ENCODE data around the gene LYRM7.
A peak's percentile ranks its signal among the peaks of the same experiment; 100 is the strongest.

The LYRM7 gene

GRCh38 chr5:131210151-131210510, 39.4 kb downstream of the LYRM7 start:
- Histone ChIP-seq H2BK120ac (ENCODE audit: low read depth, low read length) (no peak overlapping the region), H3K4me2 (ENCODE audit: low read length, poor library complexity, severe bottlenecking) (no peak overlapping the region), H3K36me3 (ENCODE audit: control insufficient read depth in 1 of 2, insufficient read depth in 2 of 2, low read depth in 1 of 2, low read length in 2 of 2) (no peaks in the 10 kb centered on the region), H3K18ac (ENCODE audit: low read depth in 1 of 2, low read length in 2 of 2) (no peak overlapping the region), H3K9me3 (ENCODE audit: control insufficient read depth, low read length) (no peaks in the 10 kb centered on the region), H2BK5ac (ENCODE audit: low read depth, low read length, poor library complexity, severe bottlenecking) (peak overlapping the region; percentile 12), H3K23ac (ENCODE audit: low read length in 2 of 2) (no peak overlapping the region), H2BK15ac (ENCODE audit: low read depth, poor library complexity, severe bottlenecking) (no peak overlapping the region), H3K14ac (ENCODE audit: low read length in 2 of 2) (no peak overlapping the region), H4K8ac (ENCODE audit: low read length) (no peak overlapping the region), H3K4me1 (ENCODE audit: control insufficient read depth, insufficient read depth, low read depth, low read length) (peaks cover 2% of the 10 kb centered on the region), H3K27ac (ENCODE audit: low read length, poor library complexity, severe bottlenecking) (no peak overlapping the region), H3K27me3 (ENCODE audit: control insufficient read depth in 1 of 2, insufficient read depth in 1 of 2, low read length in 2 of 2) (no peaks in the 10 kb centered on the region), H3K9ac (ENCODE audit: low read length) (no peak overlapping the region), H2AFZ (ENCODE audit: low read depth, low read length) (no peak overlapping the region), H2BK12ac (ENCODE audit: low read length in 2 of 2) (no peak overlapping the region), H3K4me3 (ENCODE audit: insufficient read depth in 1 of 2, low read depth in 1 of 2, low read length in 2 of 2) (no peak overlapping the region), H2AK5ac (ENCODE audit: low read length, severe bottlenecking) (no peak overlapping the region), H4K91ac (ENCODE audit: low read length) (no peak overlapping the region), H3K4ac (ENCODE audit: low read depth in 1 of 2, low read length in 2 of 2) (no peak overlapping the region), H3K79me1 (replicated peaks; ENCODE audit: low read length, poor library complexity, severe bottlenecking) (no peaks in the 10 kb centered on the region)
- no peak for DNase-seq

- Histone ChIP-seq H2AFZ (ENCODE audit: low read depth, low read length) (no peak overlapping the region), H3K27me3 (ENCODE audit: control insufficient read depth in 1 of 2, insufficient read depth in 1 of 2, low read length in 2 of 2) (no peaks in the 10 kb centered on the region), H4K8ac (ENCODE audit: low read length) (no peak overlapping the region), H3K79me1 (replicated peaks; ENCODE audit: low read length, poor library complexity, severe bottlenecking) (no peaks in the 10 kb centered on the region), H3K9ac (ENCODE audit: low read length) (no peak overlapping the region), H2BK15ac (ENCODE audit: low read depth, poor library complexity, severe bottlenecking) (no peak overlapping the region), H2BK5ac (ENCODE audit: low read depth, low read length, poor library complexity, severe bottlenecking) (no peak overlapping the region), H3K18ac (ENCODE audit: low read depth in 1 of 2, low read length in 2 of 2) (no peak overlapping the region), H3K23ac (ENCODE audit: low read length in 2 of 2) (no peak overlapping the region), H2BK120ac (ENCODE audit: low read depth, low read length) (no peak overlapping the region), H3K9me3 (ENCODE audit: control insufficient read depth, low read length) (no peaks in the 10 kb centered on the region), H3K14ac (ENCODE audit: low read length in 2 of 2) (no peak overlapping the region), H3K4ac (ENCODE audit: low read depth in 1 of 2, low read length in 2 of 2) (no peak overlapping the region), H3K4me1 (ENCODE audit: control insufficient read depth, insufficient read depth, low read depth, low read length) (peaks cover 2% of the 10 kb centered on the region), H2BK12ac (ENCODE audit: low read length in 2 of 2) (no peak overlapping the region), H3K27ac (ENCODE audit: low read length, poor library complexity, severe bottlenecking) (no peak overlapping the region), H3K4me3 (ENCODE audit: insufficient read depth in 1 of 2, low read depth in 1 of 2, low read length in 2 of 2) (no peak overlapping the region), H2AK5ac (ENCODE audit: low read length, severe bottlenecking) (no peak overlapping the region), H3K4me2 (ENCODE audit: low read length, poor library complexity, severe bottlenecking) (no peak overlapping the region), H3K36me3 (ENCODE audit: control insufficient read depth in 1 of 2, insufficient read depth in 2 of 2, low read depth in 1 of 2, low read length in 2 of 2) (no peaks in the 10 kb centered on the region), H4K91ac (ENCODE audit: low read length) (no peak overlapping the region)
- no peak for DNase-seq
- 93% methylated on average over 5 of the region's 5 CpGs for WGBS
Measured at GRCh38 chr5:131211669-131212068, 40.9 kb downstream of the LYRM7 start.

- H2BK5ac ChIP-seq (ENCODE audit: low read depth, low read length, poor library complexity, severe bottlenecking) = no peak overlapping the region
- no peak overlapping the region for H3K4ac ChIP-seq (ENCODE audit: low read depth in 1 of 2, low read length in 2 of 2)
- no peak overlapping the region for H2AK5ac ChIP-seq (ENCODE audit: low read length, severe bottlenecking)
- H3K9me3 ChIP-seq (ENCODE audit: control insufficient read depth, low read length) = no peaks in the 10 kb centered on the region
- H2AFZ ChIP-seq (ENCODE audit: low read depth, low read length) = no peak overlapping the region
- 99% methylated on average over 3 of the region's 5 CpGs for WGBS
- no peak overlapping the region for H3K27ac ChIP-seq (ENCODE audit: low read length, poor library complexity, severe bottlenecking)
- no peak overlapping the region for H3K4me2 ChIP-seq (ENCODE audit: low read length, poor library complexity, severe bottlenecking)
- DNase-seq = no peak
- H3K4me3 ChIP-seq (ENCODE audit: insufficient read depth in 1 of 2, low read depth in 1 of 2, low read length in 2 of 2) = no peak overlapping the region
- no peaks in the 10 kb centered on the region for H3K27me3 ChIP-seq (ENCODE audit: control insufficient read depth in 1 of 2, insufficient read depth in 1 of 2, low read length in 2 of 2)
- H3K79me1 ChIP-seq (replicated peaks; ENCODE audit: low read length, poor library complexity, severe bottlenecking) = no peaks in the 10 kb centered on the region
- H2BK15ac ChIP-seq (ENCODE audit: low read depth, poor library complexity, severe bottlenecking) = no peak overlapping the region
- H2BK120ac ChIP-seq (ENCODE audit: low read depth, low read length) = no peak overlapping the region
- no peak overlapping the region for H4K8ac ChIP-seq (ENCODE audit: low read length)
- no peak overlapping the region for H4K91ac ChIP-seq (ENCODE audit: low read length)
- H3K36me3 ChIP-seq (ENCODE audit: control insufficient read depth in 1 of 2, insufficient read depth in 2 of 2, low read depth in 1 of 2, low read length in 2 of 2) = no peaks in the 10 kb centered on the region
- no peak overlapping the region for H3K14ac ChIP-seq (ENCODE audit: low read length in 2 of 2)
- no peak overlapping the region for H3K18ac ChIP-seq (ENCODE audit: low read depth in 1 of 2, low read length in 2 of 2)
- H2BK12ac ChIP-seq (ENCODE audit: low read length in 2 of 2) = no peak overlapping the region
- no peak overlapping the region for H3K23ac ChIP-seq (ENCODE audit: low read length in 2 of 2)
- no peak overlapping the region for H3K9ac ChIP-seq (ENCODE audit: low read length)
- H3K4me1 ChIP-seq (ENCODE audit: control insufficient read depth, insufficient read depth, low read depth, low read length) = peaks cover 2% of the 10 kb centered on the region
Measured at GRCh38 chr5:131212471-131213021, 41.8 kb downstream of the LYRM7 start.

- no peak for DNase-seq
- Histone ChIP-seq H3K9ac (ENCODE audit: low read length) (no peak overlapping the region), H2AFZ (ENCODE audit: low read depth, low read length) (no peak overlapping the region), H3K18ac (ENCODE audit: low read depth in 1 of 2, low read length in 2 of 2) (no peak overlapping the region), H2BK12ac (ENCODE audit: low read length in 2 of 2) (no peak overlapping the region), H4K91ac (ENCODE audit: low read length) (no peak overlapping the region), H3K14ac (ENCODE audit: low read length in 2 of 2) (no peak overlapping the region), H4K8ac (ENCODE audit: low read length) (no peak overlapping the region), H3K36me3 (ENCODE audit: control insufficient read depth in 1 of 2, insufficient read depth in 2 of 2, low read depth in 1 of 2, low read length in 2 of 2) (no peaks in the 10 kb centered on the region), H3K4me1 (ENCODE audit: control insufficient read depth, insufficient read depth, low read depth, low read length) (peaks cover 3% of the 10 kb centered on the region), H2BK15ac (ENCODE audit: low read depth, poor library complexity, severe bottlenecking) (no peak overlapping the region), H3K9me3 (ENCODE audit: control insufficient read depth, low read length) (no peaks in the 10 kb centered on the region), H3K4ac (ENCODE audit: low read depth in 1 of 2, low read length in 2 of 2) (no peak overlapping the region), H3K4me2 (ENCODE audit: low read length, poor library complexity, severe bottlenecking) (no peak overlapping the region), H3K4me3 (ENCODE audit: insufficient read depth in 1 of 2, low read depth in 1 of 2, low read length in 2 of 2) (no peak overlapping the region), H3K27ac (ENCODE audit: low read length, poor library complexity, severe bottlenecking) (no peak overlapping the region), H3K23ac (ENCODE audit: low read length in 2 of 2) (no peak overlapping the region), H2BK120ac (ENCODE audit: low read depth, low read length) (no peak overlapping the region), H3K27me3 (ENCODE audit: control insufficient read depth in 1 of 2, insufficient read depth in 1 of 2, low read length in 2 of 2) (no peaks in the 10 kb centered on the region), H3K79me1 (replicated peaks; ENCODE audit: low read length, poor library complexity, severe bottlenecking) (no peaks in the 10 kb centered on the region), H2AK5ac (ENCODE audit: low read length, severe bottlenecking) (no peak overlapping the region), H2BK5ac (ENCODE audit: low read depth, low read length, poor library complexity, severe bottlenecking) (no peak overlapping the region)
- WGBS = 85% methylated on average over 3 of the region's 3 CpGs
Measured at GRCh38 chr5:131214609-131215227, 44.0 kb downstream of the LYRM7 start.
